Activated naive CD4-positive, alpha-beta T cell treated with anti-CD3 and anti-CD28 coated beads, Interleukin-2, amount 50 U/mL, for 16 hours (primary cell): Measurements from ENCODE around the gene CDC42SE2.
"Not testable (repeated sequence)": the region's sequence is repeated elsewhere in the genome, so short reads cannot be mapped to it uniquely, and the experiment has no call there.

Source experiments
- DNase-seq: peaks from one replicate; pipeline ENCODE4 v3.0.0-alpha.2; 2020

The CDC42SE2 gene

GRCh38 chr5:131324303-131324702, 60.5 kb downstream of the CDC42SE2 start:
- DNase-seq, result no peak

- no peak for DNase-seq
These were observed 64.9 kb downstream of the CDC42SE2 start for GRCh38 chr5:131328536-131329285.

- DNase-seq, result no peak
These were observed 65.4 kb downstream of the CDC42SE2 start for GRCh38 chr5:131329286-131329560.

- no peak for DNase-seq
These were observed 66.2 kb downstream of the CDC42SE2 start for GRCh38 chr5:131330031-131330430.

GRCh38 chr5:131335756-131336155, 71.9 kb downstream of the CDC42SE2 start:
- not testable (repeated sequence) for DNase-seq

GRCh38 chr5:131336801-131337200, 72.9 kb downstream of the CDC42SE2 start:
- not testable (repeated sequence) for DNase-seq

GRCh38 chr5:131337240-131338050, 73.6 kb downstream of the CDC42SE2 start:
- DNase-seq, result not testable (repeated sequence)

- no peak for DNase-seq
These were observed 74.2 kb downstream of the CDC42SE2 start for GRCh38 chr5:131338051-131338453.

GRCh38 chr5:131344288-131344687, 80.4 kb downstream of the CDC42SE2 start:
- DNase-seq, result not testable (repeated sequence)

- DNase-seq, result not testable (repeated sequence)
These were observed 82.4 kb downstream of the CDC42SE2 start for GRCh38 chr5:131346204-131346603.

- DNase-seq, result no peak
These were observed 90.1 kb downstream of the CDC42SE2 start for GRCh38 chr5:131353991-131354390.

GRCh38 chr5:131355971-131356528, 92.2 kb downstream of the CDC42SE2 start:
- DNase-seq, result no peak

GRCh38 chr5:131356619-131357018, 92.8 kb downstream of the CDC42SE2 start:
- DNase-seq, result no peak

- DNase-seq, result peak; percentile 54
These were observed 94.1 kb downstream of the CDC42SE2 start for GRCh38 chr5:131357739-131358561.

- no peak for DNase-seq
These were observed 97.9 kb downstream of the CDC42SE2 start for GRCh38 chr5:131361677-131362315.

GRCh38 chr5:131363811-131364506, 100.1 kb downstream of the CDC42SE2 start:
- DNase-seq, result no peak

- DNase-seq, result no peak
These were observed 100.7 kb downstream of the CDC42SE2 start for GRCh38 chr5:131364507-131365050.

- no peak for DNase-seq
These were observed 102.6 kb downstream of the CDC42SE2 start for GRCh38 chr5:131366428-131366827.

GRCh38 chr5:131367219-131367860, 103.5 kb downstream of the CDC42SE2 start:
- DNase-seq, result no peak

GRCh38 chr5:131368866-131369265, 105.0 kb downstream of the CDC42SE2 start:
- no peak for DNase-seq

- no peak for DNase-seq
These were observed 105.7 kb downstream of the CDC42SE2 start for GRCh38 chr5:131369558-131369957.
